GM12872 (cell line): ENCODE measurements around the gene TMEM250.

Experiments used
- CTCF ChIP-seq: IDR thresholded peaks from 3 replicates; pipeline ENCODE4 v1.5.1; 2011; ENCODE audit warnings: low read depth, mild to moderate bottlenecking, low read length, moderate library complexity; ENCODE audit not compliant: insufficient read depth

Gene TMEM250

GRCh38 chr9:136145580-136145979, 26.9 kb upstream of the TMEM250 start:
- no peak for TF ChIP-seq CTCF

DNA sequence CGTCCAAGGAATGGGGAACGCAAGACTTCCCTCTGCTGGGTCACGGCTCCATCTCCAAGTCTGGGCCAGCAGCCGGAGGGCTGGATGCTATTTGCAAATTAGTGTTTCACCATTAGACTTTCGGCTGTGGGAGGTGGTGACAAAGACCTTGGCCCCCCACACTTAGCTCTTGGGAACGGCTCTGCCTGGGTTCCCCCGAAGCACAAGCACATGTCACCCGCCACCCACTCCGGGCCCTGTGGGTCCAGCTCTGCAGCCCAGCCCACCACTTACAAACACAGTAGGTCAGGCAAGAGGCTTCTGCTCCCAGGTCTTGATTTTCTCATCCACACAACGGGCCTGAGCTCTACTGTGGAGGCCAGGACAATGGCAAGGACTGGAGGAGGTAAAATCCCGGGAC, 25.8 kb upstream of the TMEM250 start:
- TF ChIP-seq CTCF, result no peak

GRCh38 chr9:136143215-136144001, 24.7 kb upstream of the TMEM250 start:
- peak; percentile 46; the same call in 2 of the 3 replicates for TF ChIP-seq CTCF

DNA sequence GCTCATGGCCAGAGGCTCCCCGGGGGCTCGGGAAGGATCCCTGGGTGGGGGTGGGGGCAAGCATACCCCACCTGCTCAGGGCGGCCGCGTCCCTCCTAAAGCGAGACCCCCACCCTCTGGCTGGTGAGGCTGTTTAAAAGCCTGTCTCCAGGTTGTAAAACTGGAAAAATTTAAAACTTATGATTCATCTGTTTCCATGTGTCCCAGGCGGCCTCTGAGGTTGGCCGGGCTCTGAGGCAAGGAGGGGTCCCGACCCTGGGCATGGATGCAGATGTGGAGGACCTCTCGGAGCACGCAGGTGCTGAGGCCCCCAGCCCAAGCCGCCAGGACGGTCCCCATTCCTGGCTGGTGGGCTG, 24.2 kb upstream of the TMEM250 start:
- TF ChIP-seq CTCF, result no peak

DNA sequence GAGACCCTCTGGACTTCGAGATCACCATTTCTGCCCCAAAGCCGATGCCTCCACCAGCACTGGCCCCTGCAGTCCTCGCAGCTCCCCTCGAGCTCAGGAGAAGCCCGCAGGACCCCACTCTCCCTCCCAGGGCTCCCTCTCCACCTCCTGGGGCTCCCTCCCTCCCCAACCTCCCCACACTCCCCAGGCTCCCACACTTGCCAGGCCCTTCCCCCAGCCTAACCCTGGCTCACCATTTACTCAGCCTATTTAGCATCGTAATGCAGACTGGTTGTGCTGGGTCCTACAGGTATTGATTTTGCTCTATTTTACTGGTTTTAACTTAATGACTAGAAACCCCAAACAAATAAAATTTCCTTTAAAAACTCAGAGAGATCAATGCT, 23.7 kb upstream of the TMEM250 start:
- no peak for TF ChIP-seq CTCF

DNA sequence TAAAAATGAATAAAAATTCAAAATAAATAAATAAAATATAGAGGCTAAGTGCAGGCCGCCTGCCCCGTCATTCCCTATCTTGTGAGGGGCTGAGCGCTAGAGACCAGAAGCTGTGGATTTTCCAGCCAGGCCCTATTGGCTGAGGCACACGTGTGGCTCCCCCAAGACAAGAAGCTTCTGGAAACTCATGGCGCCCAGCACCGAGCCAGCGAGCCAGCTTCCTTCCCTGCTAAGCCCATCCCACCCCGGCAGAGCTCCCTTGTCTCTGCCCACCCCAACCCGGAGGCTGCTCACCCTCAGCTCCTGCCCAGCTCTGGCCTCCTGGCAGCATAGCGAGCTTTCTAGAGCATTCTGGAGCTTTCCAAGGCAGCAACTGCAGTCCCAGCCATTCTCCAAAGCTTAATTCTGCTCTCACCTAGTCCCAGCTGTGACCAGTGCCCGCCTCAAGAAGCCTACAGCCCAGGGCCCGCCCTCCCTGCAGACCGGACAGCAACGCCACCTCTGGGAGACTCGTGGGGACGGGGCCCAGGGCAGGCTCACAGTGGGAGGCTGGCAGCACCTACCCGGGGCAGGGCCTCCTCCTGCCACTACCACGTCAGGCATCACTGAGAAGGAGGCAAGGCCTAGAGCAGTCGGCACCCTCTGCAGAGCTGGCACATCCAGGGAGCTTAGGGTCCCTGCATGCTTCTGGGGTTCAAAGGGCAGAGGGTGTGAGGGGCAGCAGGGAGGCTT, 23.2 kb upstream of the TMEM250 start:
- no peak for TF ChIP-seq CTCF

- TF ChIP-seq CTCF, result no peak
These were observed 22.3 kb upstream of the TMEM250 start for GRCh38 chr9:136140966-136141365.
